ENCODE data around the gene C1QTNF6.
A peak's percentile ranks its signal among the peaks of the same experiment; 100 is the strongest.

The C1QTNF6 gene

GRCh38 chr22:37223965-37224551, 36.0 kb upstream of the C1QTNF6 start:
- DNase-seq (ENCODE audit: low read depth) = no peak

GRCh38 chr22:37222440-37222971, 34.5 kb upstream of the C1QTNF6 start:
- DNase-seq (ENCODE audit: low read depth) = no peak

- no peak for DNase-seq (ENCODE audit: low read depth)
Observed at GRCh38 chr22:37221424-37222333, 33.6 kb upstream of the C1QTNF6 start.

- DNase-seq (ENCODE audit: low read depth) = no peak
Observed at GRCh38 chr22:37220543-37220981, 32.5 kb upstream of the C1QTNF6 start.

- no peak for DNase-seq (ENCODE audit: low read depth)
Observed at GRCh38 chr22:37219533-37219932, 31.5 kb upstream of the C1QTNF6 start.

GRCh38 chr22:37218771-37219411, 30.8 kb upstream of the C1QTNF6 start:
- peak; percentile 55 for DNase-seq (ENCODE audit: low read depth)

GRCh38 chr22:37218399-37218770, 30.3 kb upstream of the C1QTNF6 start:
- no peak for DNase-seq (ENCODE audit: low read depth)

GRCh38 chr22:37215890-37216289, 27.8 kb upstream of the C1QTNF6 start:
- DNase-seq (ENCODE audit: low read depth) = no peak

GRCh38 chr22:37214731-37215030, 26.6 kb upstream of the C1QTNF6 start:
- no peak for DNase-seq (ENCODE audit: low read depth)

GRCh38 chr22:37213941-37214730, 26.1 kb upstream of the C1QTNF6 start:
- no peak for DNase-seq (ENCODE audit: low read depth)

GRCh38 chr22:37213218-37213855, 25.3 kb upstream of the C1QTNF6 start:
- DNase-seq (ENCODE audit: low read depth) = no peak

GRCh38 chr22:37212174-37212906, 24.3 kb upstream of the C1QTNF6 start, which contains the start of gene SSTR3:
Gene SSTR3 (minus strand): TSS chr22:37212477. CDS start chr22:37207803, 4,674 bp downstream.
- DNase-seq (ENCODE audit: low read depth) = no peak

- no peak for DNase-seq (ENCODE audit: low read depth)
Observed at GRCh38 chr22:37211866-37212173, 23.8 kb upstream of the C1QTNF6 start.

- no peak for DNase-seq (ENCODE audit: low read depth)
Observed at GRCh38 chr22:37211075-37211865, 23.2 kb upstream of the C1QTNF6 start.

GRCh38 chr22:37210041-37210803, 22.2 kb upstream of the C1QTNF6 start:
- DNase-seq (ENCODE audit: low read depth) = no peak

GRCh38 chr22:37209140-37209845, 21.2 kb upstream of the C1QTNF6 start:
- no peak for DNase-seq (ENCODE audit: low read depth)

GRCh38 chr22:37208401-37209139, 20.5 kb upstream of the C1QTNF6 start:
- no peak for DNase-seq (ENCODE audit: low read depth)

GRCh38 chr22:37207981-37208380, 19.9 kb upstream of the C1QTNF6 start:
- no peak for DNase-seq (ENCODE audit: low read depth)

Data from activated gamma-delta T cell treated with anti-CD3 and anti-CD28 coated beads, Interleukin-2, amount 50 U/mL, for 16 hours (primary cell).